ENCODE results near the gene BICD1. TPM values are rescaled to one million over a fixed set of nuclear protein-coding genes. Genes with fewer than 3 reads are reported as not detected.

The BICD1 gene
- total RNA-seq, 1 donor from 2014 or later = 8.5 TPM

GRCh38 chr12:32255588-32255987 is 148.9 kb downstream of the BICD1 start:
- no peaks in the 10 kb centered on the region for H3K4me1 ChIP-seq
- intact Hi-C loops (cut with micrococcal nuclease) = no loop called here
- TF ChIP-seq CTCF (IDR thresholded peaks at IDR 0.05; ENCODE audit: borderline replicate concordance) = no peak

GRCh38 chr12:32257695-32258496 is 151.2 kb downstream of the BICD1 start:
- DNase-seq = no peak
- no peak overlapping the region for H3K27ac ChIP-seq (replicated peaks)
- H3K4me1 ChIP-seq = no peaks in the 10 kb centered on the region
- TF ChIP-seq CTCF (IDR thresholded peaks at IDR 0.05; ENCODE audit: borderline replicate concordance) = no peak
- intact Hi-C loops (cut with micrococcal nuclease) = no loop called here
- H3K4me3 ChIP-seq = no peak overlapping the region
- peaks cover 10% of the 10 kb centered on the region for H3K9me3 ChIP-seq (replicated peaks)
- no peaks in the 10 kb centered on the region for H3K36me3 ChIP-seq
- no peaks in the 10 kb centered on the region for H3K27me3 ChIP-seq (ENCODE audit: low read depth)

More at GRCh38 chr12:32255588-32255987, 148.9 kb downstream of the BICD1 start:
- DNase-seq = no peak
- H3K9me3 ChIP-seq (replicated peaks) = peaks cover 10% of the 10 kb centered on the region
- no peak overlapping the region for H3K4me3 ChIP-seq
- no peaks in the 10 kb centered on the region for H3K27me3 ChIP-seq (ENCODE audit: low read depth)
- H3K27ac ChIP-seq (replicated peaks) = no peak overlapping the region
- no peaks in the 10 kb centered on the region for H3K36me3 ChIP-seq

GRCh38 chr12:32260696-32261095 is 154.0 kb downstream of the BICD1 start:
- Histone ChIP-seq H3K27me3 (ENCODE audit: low read depth) (no peaks in the 10 kb centered on the region), H3K9me3 (replicated peaks) (peaks cover 10% of the 10 kb centered on the region), H3K36me3 (no peaks in the 10 kb centered on the region), H3K4me3 (no peak overlapping the region), H3K27ac (replicated peaks) (no peak overlapping the region), H3K4me1 (peaks cover 4% of the 10 kb centered on the region)
- intact Hi-C loops (cut with micrococcal nuclease) = no loop called here
- no peak for DNase-seq
- no peak for TF ChIP-seq CTCF (IDR thresholded peaks at IDR 0.05; ENCODE audit: borderline replicate concordance)

GRCh38 chr12:32261638-32262037 is 155.0 kb downstream of the BICD1 start:
- Histone ChIP-seq H3K4me3 (no peak overlapping the region), H3K9me3 (replicated peaks) (peaks cover 10% of the 10 kb centered on the region), H3K27ac (replicated peaks) (no peak overlapping the region), H3K36me3 (no peaks in the 10 kb centered on the region), H3K27me3 (ENCODE audit: low read depth) (no peaks in the 10 kb centered on the region), H3K4me1 (peaks cover 4% of the 10 kb centered on the region)
- intact Hi-C loops (cut with micrococcal nuclease) = no loop called here
- no peak for DNase-seq
- no peak for TF ChIP-seq CTCF (IDR thresholded peaks at IDR 0.05; ENCODE audit: borderline replicate concordance)

GRCh38 chr12:32264961-32265360 is 158.3 kb downstream of the BICD1 start:
- no peak for TF ChIP-seq CTCF (IDR thresholded peaks at IDR 0.05; ENCODE audit: borderline replicate concordance)
- H3K9me3 ChIP-seq (replicated peaks) = no peaks in the 10 kb centered on the region
- intact Hi-C loops (cut with micrococcal nuclease) = no loop called here
- peaks cover 4% of the 10 kb centered on the region for H3K4me1 ChIP-seq
- H3K27ac ChIP-seq (replicated peaks) = no peak overlapping the region
- DNase-seq = no peak
- H3K36me3 ChIP-seq = no peaks in the 10 kb centered on the region
- H3K27me3 ChIP-seq (ENCODE audit: low read depth) = no peaks in the 10 kb centered on the region
- no peak overlapping the region for H3K4me3 ChIP-seq

All from left ventricle myocardium inferior (tissue), 1 donor.